CD4-positive, alpha-beta T cell treated with Interferon alpha-2 for 1 hour (primary cell): ENCODE data around the gene RBM19.

ENCODE experiments used
- DNase-seq, 2 donors: peaks; one replicate each; pipeline ENCODE4 v3.0.0-alpha.2; 2020 to 2022

The RBM19 gene

GRCh38 chr12:113988976-113989375 lies 22.9 kb upstream of the RBM19 start:
- DNase-seq = no peak

- DNase-seq = no peak
Measured at GRCh38 chr12:113988064-113988451, 21.9 kb upstream of the RBM19 start.

GRCh38 chr12:113987261-113988063 lies 21.3 kb upstream of the RBM19 start:
- no peak for DNase-seq

GRCh38 chr12:113984464-113984863 lies 18.3 kb upstream of the RBM19 start:
- no peak for DNase-seq

GRCh38 chr12:113983777-113984448 lies 17.8 kb upstream of the RBM19 start:
- DNase-seq = no peak

- no peak for DNase-seq
Measured at GRCh38 chr12:113983265-113983664, 17.1 kb upstream of the RBM19 start.

- no peak for DNase-seq
Measured at GRCh38 chr12:113981876-113982275, 15.8 kb upstream of the RBM19 start.

- DNase-seq = peak in 1 of 2 donors; percentile 38
Measured at GRCh38 chr12:113980537-113981337, 14.6 kb upstream of the RBM19 start.

GRCh38 chr12:113980054-113980453 lies 13.9 kb upstream of the RBM19 start:
- DNase-seq = no peak

GRCh38 chr12:113978080-113978479 lies 12.0 kb upstream of the RBM19 start:
- no peak for DNase-seq

- DNase-seq = no peak
Measured at GRCh38 chr12:113974006-113974405, 7.9 kb upstream of the RBM19 start.

- DNase-seq = no peak
Measured at GRCh38 chr12:113973109-113973904, 7.2 kb upstream of the RBM19 start.

- DNase-seq = no peak
Measured at GRCh38 chr12:113971392-113971791, 5.3 kb upstream of the RBM19 start.

- no peak for DNase-seq
Measured at GRCh38 chr12:113970211-113970610, 4.1 kb upstream of the RBM19 start.

- no peak for DNase-seq
Measured at GRCh38 chr12:113967368-113967767, 1.2 kb upstream of the RBM19 start.

- no peak for DNase-seq
Measured at GRCh38 chr12:113962733-113963132, 3.4 kb downstream of the RBM19 start.

GRCh38 chr12:113961921-113962710 lies 4.0 kb downstream of the RBM19 start:
- DNase-seq = peak in 1 of 2 donors; percentile 15

- DNase-seq = no peak
Measured at GRCh38 chr12:113960030-113960429, 6.1 kb downstream of the RBM19 start.

GRCh38 chr12:113959096-113959495 lies 7.0 kb downstream of the RBM19 start:
- no peak for DNase-seq

GRCh38 chr12:113958108-113958507 lies 8.0 kb downstream of the RBM19 start:
- DNase-seq = no peak

- DNase-seq = no peak
Measured at GRCh38 chr12:113957627-113958026, 8.5 kb downstream of the RBM19 start.
